PFSK-1 (cell line): ENCODE results near the gene NOC2L.

Experiments
- POLR2AphosphoS5 ChIP-seq: IDR thresholded peaks from 2 replicates; pipeline ENCODE4 v1.6.1; 2012; ENCODE audit warnings: low read depth, mild to moderate bottlenecking, control low read depth, low read length, moderate library complexity
- REST ChIP-seq, 2 experiments: IDR thresholded peaks; 2 replicates each; pipeline versions ENCODE4 v1.6.1 to v1.8.0; 2011 to 2012; ENCODE audit warnings: low read depth in 2 of 2, low read length in 2 of 2, control low read depth in 1 of 2, inconsistent platforms in 1 of 2, mild to moderate bottlenecking in 1 of 2, moderate library complexity in 1 of 2; ENCODE audit not compliant: insufficient read depth in 1 of 2
- TAF1 ChIP-seq: IDR thresholded peaks from 2 replicates; pipeline ENCODE4 v1.6.1; 2012; ENCODE audit warnings: low read length, control low read depth, borderline replicate concordance; ENCODE audit not compliant: insufficient read depth

GRCh38 chr1:912740-913301 lies 46.2 kb downstream of the NOC2L start:
- TF ChIP-seq POLR2AphosphoS5 (no peak), TAF1 (no peak), REST (IDR thresholded peaks at IDR 0.05; ENCODE audit: insufficient read depth in 1 of 2, low read depth in 2 of 2, low read length in 2 of 2) (no peak)
